ACC112 (cell line): Measurements from ENCODE around the gene SORBS2.

Experiments
- H2AFZ ChIP-seq: fragments of 200-600 bp; sonication (generic); one replicate; pipeline ENCODE4 v1.6.0; 2017; ENCODE audit warnings: antibody characterized with exemption, low read length; ENCODE audit not compliant: unreplicated experiment
- H3K27ac ChIP-seq: fragments of 200-600 bp; sonication (generic); 2 replicates; pipeline ENCODE4 v1.5.1; 2014; ENCODE audit warnings: low read depth, mild to moderate bottlenecking, antibody characterized with exemption, low read length, moderate library complexity
- H3K27me3 ChIP-seq: fragments of 200-600 bp; sonication (generic); 2 replicates; pipeline ENCODE4 v1.6.1; 2014; ENCODE audit warnings: mild to moderate bottlenecking, antibody characterized with exemption, low read length, moderate library complexity, mixed read lengths; ENCODE audit not compliant: insufficient read depth
- H3K36me3 ChIP-seq: fragments of 200-600 bp; sonication (generic); 2 replicates; pipeline ENCODE4 v1.6.1; 2016; ENCODE audit warnings: mild to moderate bottlenecking, antibody characterized with exemption, low read length, moderate library complexity, mixed read lengths; ENCODE audit not compliant: insufficient read depth
- H3K4me1 ChIP-seq: fragments of 200-600 bp; sonication (generic); one replicate; pipeline ENCODE4 v1.6.1; 2016; ENCODE audit warnings: low read length, mixed read lengths; ENCODE audit not compliant: insufficient read depth, unreplicated experiment, control insufficient read depth
- H3K4me3 ChIP-seq: fragments of 200-600 bp; sonication (generic); 2 replicates; pipeline ENCODE4 v1.5.1; 2014; ENCODE audit warnings: mild to moderate bottlenecking, low read depth, low read length
- H3K79me2 ChIP-seq: fragments of 200-600 bp; sonication (generic); one replicate; pipeline ENCODE4 v1.6.0; 2016; ENCODE audit warnings: low read length; ENCODE audit not compliant: control insufficient read depth, unreplicated experiment, insufficient read depth

Gene SORBS2

DNA sequence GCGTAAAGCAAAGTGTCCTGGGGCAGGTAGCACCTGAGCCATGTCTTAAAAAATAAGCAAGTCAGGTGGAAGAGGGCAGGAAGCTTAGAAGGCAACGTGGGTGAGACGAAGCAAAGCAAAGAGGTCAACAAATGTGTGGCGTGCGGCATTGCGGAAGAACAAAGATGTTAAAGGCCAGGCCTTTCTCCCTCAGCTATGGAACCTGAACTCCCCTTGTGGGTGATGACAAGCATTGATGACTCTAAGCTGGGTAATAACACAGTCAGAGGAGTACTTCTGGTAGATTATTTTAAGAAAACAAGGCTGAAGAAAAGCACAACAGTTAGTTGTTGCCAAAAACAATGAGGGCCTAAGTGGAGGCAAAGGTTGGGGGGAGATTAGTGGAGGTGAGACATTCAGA, 29.0 kb upstream of the SORBS2 start:
- Histone ChIP-seq H3K4me3 (no peak overlapping the region), H3K4me1 (peaks cover 50% of the 10 kb centered on the region), H3K27ac (peak overlapping the region; percentile 95; the same call in 1 of the 2 replicates), H3K27me3 (no peaks in the 10 kb centered on the region), H2AFZ (no peak overlapping the region), H3K36me3 (no peaks in the 10 kb centered on the region), H3K79me2 (no peaks in the 10 kb centered on the region)

DNA sequence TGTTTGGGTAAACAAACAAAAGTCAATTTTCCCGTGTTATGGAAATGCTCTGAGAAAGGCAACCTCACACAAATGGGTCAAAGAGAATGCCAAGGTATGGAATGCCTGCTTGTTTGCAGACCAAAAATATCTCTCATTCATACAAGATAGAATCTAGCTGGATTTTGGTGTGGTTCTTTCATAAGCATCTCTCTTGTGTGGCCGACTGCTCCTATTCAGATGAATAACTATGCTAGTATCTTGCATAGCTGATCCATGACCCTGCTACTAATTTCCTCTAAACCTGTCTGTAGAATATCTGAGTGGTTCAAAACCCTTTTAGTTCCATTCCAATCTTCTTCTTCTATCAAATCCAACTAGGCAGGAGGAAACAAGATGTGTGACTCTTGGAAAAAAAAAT, 28.2 kb upstream of the SORBS2 start:
- Histone ChIP-seq H3K79me2 (no peaks in the 10 kb centered on the region), H2AFZ (no peak overlapping the region), H3K27ac (peak overlapping the region; percentile 95), H3K4me1 (peaks cover 50% of the 10 kb centered on the region), H3K27me3 (no peaks in the 10 kb centered on the region), H3K4me3 (no peak overlapping the region; the same call in 1 of the 2 replicates), H3K36me3 (no peaks in the 10 kb centered on the region)

DNA sequence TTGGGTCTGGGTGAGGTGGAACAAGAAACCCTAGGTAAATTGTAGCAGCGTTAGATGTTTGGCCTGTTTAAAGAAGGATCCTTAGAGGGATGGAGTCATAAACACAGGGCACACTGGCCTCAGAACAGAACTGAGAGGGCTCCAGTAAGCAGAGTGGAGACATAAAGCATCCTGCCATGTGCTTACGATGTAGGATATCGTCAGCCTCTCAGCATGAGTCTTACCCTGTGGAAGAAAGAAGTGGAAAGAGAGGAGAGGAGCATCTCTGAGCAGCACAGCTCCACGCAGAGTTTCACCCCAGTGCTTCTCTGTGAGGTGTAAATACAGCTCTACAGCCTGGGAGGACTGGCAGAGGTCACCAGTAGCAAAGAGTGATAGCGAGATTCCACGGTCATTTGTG, 27.8 kb upstream of the SORBS2 start:
- Histone ChIP-seq H2AFZ (peak overlapping the region; percentile 19), H3K36me3 (no peaks in the 10 kb centered on the region), H3K27me3 (no peaks in the 10 kb centered on the region), H3K79me2 (no peaks in the 10 kb centered on the region), H3K4me1 (peaks cover 50% of the 10 kb centered on the region), H3K27ac (peak overlapping the region; percentile 95), H3K4me3 (peak overlapping the region; percentile 31; the same call in 1 of the 2 replicates)

DNA sequence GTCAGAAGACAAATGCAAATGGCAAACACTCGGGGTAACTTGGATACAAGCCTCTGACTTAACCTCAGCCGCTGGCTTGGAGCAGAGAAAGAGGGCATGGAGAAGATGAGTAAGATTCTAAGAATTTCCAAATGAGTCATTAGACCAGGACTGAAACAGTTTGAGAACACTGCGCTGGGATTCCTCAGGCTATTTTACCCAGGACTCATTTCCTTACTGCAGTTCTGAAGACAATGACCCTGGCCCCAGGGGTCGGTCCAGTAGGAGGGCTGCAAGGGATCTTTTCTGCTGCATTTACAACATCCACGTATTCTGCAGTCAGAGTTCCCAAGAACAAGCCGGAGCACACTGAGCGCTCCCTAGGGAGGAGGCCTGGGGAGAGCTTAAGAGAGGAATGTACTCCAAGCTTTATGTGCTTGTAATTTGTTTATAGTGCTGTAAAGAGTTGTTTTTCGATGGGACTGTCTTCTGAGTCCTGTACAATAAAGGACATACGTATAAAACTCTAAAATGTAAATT, 27.3 kb upstream of the SORBS2 start:
- Histone ChIP-seq H3K36me3 (no peaks in the 10 kb centered on the region), H3K27ac (peak overlapping the region; percentile 95), H2AFZ (peak overlapping the region; percentile 61)

DNA sequence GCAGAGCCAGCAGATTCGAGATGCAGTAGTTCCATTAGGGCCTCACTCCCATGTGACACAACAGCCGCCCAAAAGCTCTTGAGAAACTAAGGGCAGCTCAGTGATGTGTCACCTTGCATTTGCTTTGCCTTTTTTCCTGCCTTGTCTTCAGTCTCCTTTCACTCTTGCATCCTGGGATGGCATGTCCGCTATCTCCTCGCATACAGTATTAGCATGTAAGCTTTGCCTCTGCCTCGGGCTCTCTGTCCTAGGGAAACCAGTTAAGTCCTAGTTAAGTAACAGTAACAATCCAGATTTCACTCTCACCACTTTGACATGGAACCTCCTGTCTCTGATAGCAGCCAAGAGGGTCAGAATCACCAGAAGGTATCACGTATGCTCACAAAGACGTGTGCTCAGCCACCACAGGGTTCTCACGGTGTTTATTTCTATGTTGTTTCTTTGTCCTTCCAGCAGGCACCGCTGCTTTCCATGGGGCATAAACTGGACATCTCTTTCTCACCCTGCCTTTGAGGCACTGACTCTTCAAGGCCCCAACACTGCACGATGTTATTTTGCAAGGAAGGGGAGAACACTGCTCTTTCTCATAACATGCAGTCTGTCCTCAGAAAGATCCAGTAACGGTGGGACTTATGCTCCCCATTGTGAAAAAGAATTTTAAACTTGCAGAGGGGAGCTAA, 26.7 kb upstream of the SORBS2 start:
- Histone ChIP-seq H3K27ac (peak overlapping the region; percentile 95), H3K27me3 (no peaks in the 10 kb centered on the region), H3K4me1 (peaks cover 50% of the 10 kb centered on the region), H3K79me2 (no peaks in the 10 kb centered on the region), H2AFZ (peak overlapping the region; percentile 61), H3K36me3 (no peaks in the 10 kb centered on the region), H3K4me3 (peak overlapping the region; percentile 28; the same call in 1 of the 2 replicates)

More for the DNA sequence above, 27.3 kb upstream of the SORBS2 start:
- no peaks in the 10 kb centered on the region for H3K79me2 ChIP-seq
- H3K27me3 ChIP-seq, result no peaks in the 10 kb centered on the region
- peak overlapping the region; percentile 31; the same call in 1 of the 2 replicates for H3K4me3 ChIP-seq
- peaks cover 50% of the 10 kb centered on the region for H3K4me1 ChIP-seq

DNA sequence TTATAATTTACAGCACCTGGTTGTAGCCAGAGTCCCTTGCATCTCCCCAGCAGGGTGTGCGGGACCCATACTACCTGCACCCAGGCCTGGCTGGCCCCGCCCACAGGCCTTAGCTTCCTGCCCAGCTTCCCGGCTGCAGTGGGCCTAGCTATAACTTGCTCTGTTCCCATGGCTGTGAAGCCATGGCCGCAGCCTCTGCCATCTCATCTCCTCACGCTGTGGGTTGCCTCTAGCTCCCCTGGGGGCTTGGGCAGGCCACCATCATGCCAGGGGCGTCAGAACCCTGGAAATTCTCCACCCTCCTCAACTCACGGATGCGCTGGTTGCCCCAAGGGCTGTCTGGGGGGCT, 26.1 kb upstream of the SORBS2 start:
- Histone ChIP-seq H3K27ac (peak overlapping the region; percentile 95), H3K27me3 (no peaks in the 10 kb centered on the region), H2AFZ (peak overlapping the region; percentile 20), H3K79me2 (no peaks in the 10 kb centered on the region), H3K36me3 (no peaks in the 10 kb centered on the region), H3K4me3 (no peak overlapping the region), H3K4me1 (peaks cover 53% of the 10 kb centered on the region)

DNA sequence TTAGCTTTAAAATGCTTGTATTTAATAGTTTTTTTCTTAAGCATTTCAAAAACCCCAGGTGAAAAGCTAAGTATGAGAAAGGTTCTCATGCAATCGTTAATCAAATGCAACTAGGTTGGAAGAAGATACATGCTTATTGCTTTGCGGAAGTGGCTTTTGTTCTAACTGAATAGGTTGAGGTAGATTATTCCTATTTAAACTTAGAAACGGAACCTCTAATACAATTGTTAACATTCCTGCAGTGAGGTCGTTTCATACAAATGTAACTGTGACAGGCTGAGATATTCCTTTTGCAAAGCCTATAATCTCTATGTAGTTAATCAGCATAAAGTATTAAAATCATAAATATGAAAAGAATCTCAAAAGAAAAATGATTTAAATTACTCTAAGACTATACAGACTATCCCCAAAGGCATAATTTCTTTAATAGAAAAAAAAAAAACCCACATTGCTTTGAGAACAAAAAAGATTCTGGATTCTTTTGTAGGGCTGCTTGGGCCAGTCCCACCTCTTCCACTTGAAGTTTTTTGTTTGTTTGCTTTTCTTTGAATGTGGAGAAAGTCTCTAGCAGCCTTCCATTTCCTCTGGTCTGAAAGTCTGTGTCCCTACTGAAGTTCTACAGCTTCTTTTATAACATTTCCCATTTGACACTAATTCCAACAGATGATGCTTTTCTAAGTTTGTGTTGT, 25.6 kb upstream of the SORBS2 start:
- Histone ChIP-seq H2AFZ (peak overlapping the region; percentile 20), H3K36me3 (no peaks in the 10 kb centered on the region), H3K4me1 (peaks cover 58% of the 10 kb centered on the region), H3K27ac (peak overlapping the region; percentile 95), H3K79me2 (no peaks in the 10 kb centered on the region), H3K27me3 (no peaks in the 10 kb centered on the region), H3K4me3 (no peak overlapping the region)

DNA sequence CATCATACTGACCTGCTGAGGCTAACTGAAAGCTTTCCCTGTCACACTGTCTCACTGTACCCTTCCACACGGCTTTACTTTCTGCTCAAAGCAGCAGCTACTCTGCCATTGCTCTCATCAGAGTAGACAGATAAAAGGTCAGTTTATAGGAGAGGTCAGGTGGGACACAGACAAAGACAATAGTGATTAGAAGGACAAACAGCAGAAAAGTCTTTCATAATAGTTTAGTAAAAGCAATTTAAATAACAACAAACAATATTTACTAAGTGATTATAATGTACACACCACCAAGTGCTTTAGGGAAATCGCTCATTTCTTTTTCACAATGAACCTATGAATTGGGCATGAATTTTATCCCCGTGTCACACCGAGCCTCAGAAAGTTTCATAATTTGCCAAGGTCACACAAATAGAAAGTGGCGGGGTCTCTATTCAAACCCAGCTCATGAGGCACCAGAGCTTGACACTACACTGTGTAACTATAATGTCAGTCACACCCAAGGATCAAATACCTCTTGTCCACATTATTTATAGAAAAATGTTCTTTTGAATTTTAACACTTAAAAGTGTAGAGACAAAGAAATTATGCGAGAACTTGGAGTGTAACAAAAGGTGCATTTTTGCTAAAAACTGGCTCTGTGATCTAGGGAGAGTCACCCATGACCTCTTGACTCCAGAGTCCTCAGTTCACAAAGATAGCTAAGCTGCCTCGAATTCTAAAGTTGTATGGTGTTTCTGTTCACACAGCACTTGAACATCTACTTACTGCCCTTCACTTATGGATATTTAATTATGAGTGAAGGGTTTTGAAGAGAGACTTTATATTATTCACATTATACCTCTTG, 24.5 kb upstream of the SORBS2 start:
- Histone ChIP-seq H3K4me1 (peaks cover 58% of the 10 kb centered on the region), H2AFZ (no peak overlapping the region), H3K27me3 (no peaks in the 10 kb centered on the region), H3K27ac (no peak overlapping the region), H3K4me3 (no peak overlapping the region), H3K79me2 (no peaks in the 10 kb centered on the region), H3K36me3 (no peaks in the 10 kb centered on the region)

DNA sequence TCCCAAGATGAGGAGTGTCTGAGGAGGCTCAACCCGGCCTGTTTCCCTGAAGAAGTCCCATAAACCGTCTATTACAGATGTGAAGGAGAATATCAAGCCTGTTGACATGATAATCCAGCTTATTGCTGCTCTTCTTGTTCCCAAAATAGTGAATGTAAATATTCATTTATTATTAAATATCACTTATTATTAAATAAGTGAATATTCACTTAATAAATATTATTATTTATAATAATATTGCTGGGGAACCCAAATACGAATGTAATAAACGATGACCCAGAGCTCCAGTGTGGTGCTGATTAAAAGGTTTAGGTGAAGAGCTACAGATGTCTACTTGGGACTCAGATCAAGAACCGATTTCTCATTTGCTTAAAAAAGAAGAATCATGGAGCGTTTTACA, 23.8 kb upstream of the SORBS2 start:
- Histone ChIP-seq H3K79me2 (no peaks in the 10 kb centered on the region), H3K36me3 (no peaks in the 10 kb centered on the region), H2AFZ (no peak overlapping the region), H3K4me3 (no peak overlapping the region), H3K27me3 (no peaks in the 10 kb centered on the region), H3K27ac (no peak overlapping the region), H3K4me1 (peaks cover 53% of the 10 kb centered on the region)

DNA sequence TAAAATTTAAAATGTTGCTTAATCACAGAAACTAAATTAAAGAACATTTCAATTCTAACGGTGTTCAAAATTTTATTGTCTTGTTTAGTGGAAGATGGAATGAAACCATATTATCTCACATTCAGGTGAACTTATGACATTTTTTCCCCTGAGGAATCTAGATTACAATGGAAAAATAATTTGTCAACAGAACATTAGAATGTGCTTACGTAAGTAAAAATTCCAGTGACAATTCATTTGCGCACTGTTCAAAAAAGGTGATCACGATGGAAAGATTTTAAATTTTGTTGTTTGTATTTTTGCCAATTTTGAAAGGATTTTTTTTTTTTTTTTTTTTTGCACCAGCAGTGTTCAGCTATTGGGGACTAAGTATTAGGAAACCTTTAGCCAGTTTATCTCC, 23.3 kb upstream of the SORBS2 start:
- Histone ChIP-seq H3K4me1 (peaks cover 48% of the 10 kb centered on the region), H3K4me3 (no peak overlapping the region), H3K79me2 (no peaks in the 10 kb centered on the region), H2AFZ (no peak overlapping the region), H3K36me3 (no peaks in the 10 kb centered on the region), H3K27me3 (no peaks in the 10 kb centered on the region), H3K27ac (no peak overlapping the region)
